Right forelimb (tissue), 1 donor: ENCODE measurements around the gene UGT1A4.
"Not testable (repeated sequence)": the region's sequence is repeated elsewhere in the genome, so short reads cannot be mapped to it uniquely, and the experiment has no call there.

Experiments
- DNase-seq: peaks from one replicate; pipeline ENCODE4 v3.0.0-alpha.2; 2018

The UGT1A4 gene

GRCh38 chr2:233700028-233700635 lies 18.4 kb upstream of the UGT1A4 start:
- DNase-seq = no peak

GRCh38 chr2:233700842-233701241 lies 17.7 kb upstream of the UGT1A4 start:
- DNase-seq = not testable (repeated sequence)

- no peak for DNase-seq
Measured at GRCh38 chr2:233702238-233702637, 16.3 kb upstream of the UGT1A4 start.

DNA sequence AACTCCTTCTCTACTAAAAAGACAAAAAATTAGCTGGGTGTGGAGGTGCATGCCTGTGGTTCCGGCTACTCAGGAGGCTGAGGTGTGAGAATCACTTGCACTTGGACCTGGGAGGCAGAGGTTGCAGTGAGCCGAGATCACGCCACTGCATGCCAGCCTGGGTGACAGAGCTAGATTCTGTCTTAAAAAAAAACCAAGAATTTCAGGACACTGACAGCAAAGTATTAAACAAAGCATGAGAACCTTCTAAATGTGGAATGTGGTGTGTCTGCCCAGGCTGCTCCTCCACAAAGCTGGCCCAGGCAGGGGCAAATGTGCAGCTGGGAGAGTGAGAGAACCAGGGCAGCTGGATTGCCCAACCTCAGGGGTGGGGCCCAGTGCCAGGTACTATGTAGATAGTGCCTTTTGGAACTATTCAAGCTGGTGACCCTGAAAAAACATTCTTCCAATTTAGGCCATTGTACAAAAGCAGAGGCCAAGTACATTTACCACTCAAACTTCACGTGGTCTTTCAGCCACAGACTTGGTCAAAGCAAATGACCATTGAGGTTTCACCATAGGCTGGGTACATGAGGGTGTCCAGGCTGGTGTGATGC lies 12.5 kb upstream of the UGT1A4 start:
- DNase-seq = no peak

GRCh38 chr2:233706720-233707119 lies 11.8 kb upstream of the UGT1A4 start:
- DNase-seq = no peak

GRCh38 chr2:233707940-233708644 lies 10.4 kb upstream of the UGT1A4 start:
- no peak for DNase-seq

GRCh38 chr2:233708942-233709341 lies 9.6 kb upstream of the UGT1A4 start:
- DNase-seq = no peak

DNA sequence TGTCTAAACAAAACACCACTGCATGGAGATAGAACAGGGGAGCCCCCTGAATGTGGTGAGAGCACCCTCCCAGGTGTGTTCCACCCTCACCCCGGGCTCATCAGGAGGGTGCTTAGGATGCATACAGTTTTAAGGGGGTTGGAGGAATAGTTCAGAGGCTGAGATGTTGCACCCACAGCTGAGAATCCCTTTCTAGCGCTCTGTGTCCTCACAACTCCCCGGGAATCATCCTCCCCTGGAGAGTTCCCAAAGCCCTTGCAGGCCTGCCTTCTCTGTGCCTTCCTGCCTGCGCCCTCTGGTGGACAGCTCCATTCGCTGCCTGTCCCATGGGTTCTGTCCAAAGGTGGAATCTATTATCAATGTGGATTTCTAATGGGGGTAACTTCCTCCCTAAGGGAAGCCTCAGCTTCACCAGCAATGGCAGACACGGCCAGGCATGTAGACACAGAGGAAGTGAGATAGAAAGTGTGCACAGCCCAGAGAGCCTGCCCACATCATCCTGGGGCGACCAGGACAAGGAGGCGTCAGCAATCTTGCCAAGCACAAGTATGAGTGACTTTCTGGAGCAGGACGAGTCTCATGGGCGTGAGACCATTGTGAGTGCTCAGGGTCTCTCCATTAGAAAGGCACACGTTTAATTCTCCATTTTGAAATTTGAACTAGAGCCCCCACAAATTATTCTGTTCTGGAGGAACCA lies 7.1 kb upstream of the UGT1A4 start:
- peak; percentile 74 for DNase-seq

GRCh38 chr2:233712611-233713261 lies 5.8 kb upstream of the UGT1A4 start, which contains the start of gene UGT1A5:
Gene UGT1A5, plus strand, starts transcription at chr2:233712907. Its CDS starts 85 bp downstream, at chr2:233712992.
- no peak for DNase-seq

GRCh38 chr2:233713262-233713615 lies 5.3 kb upstream of the UGT1A4 start:
- DNase-seq = no peak

- no peak for DNase-seq
Measured at GRCh38 chr2:233714121-233714520, 4.4 kb upstream of the UGT1A4 start.

DNA sequence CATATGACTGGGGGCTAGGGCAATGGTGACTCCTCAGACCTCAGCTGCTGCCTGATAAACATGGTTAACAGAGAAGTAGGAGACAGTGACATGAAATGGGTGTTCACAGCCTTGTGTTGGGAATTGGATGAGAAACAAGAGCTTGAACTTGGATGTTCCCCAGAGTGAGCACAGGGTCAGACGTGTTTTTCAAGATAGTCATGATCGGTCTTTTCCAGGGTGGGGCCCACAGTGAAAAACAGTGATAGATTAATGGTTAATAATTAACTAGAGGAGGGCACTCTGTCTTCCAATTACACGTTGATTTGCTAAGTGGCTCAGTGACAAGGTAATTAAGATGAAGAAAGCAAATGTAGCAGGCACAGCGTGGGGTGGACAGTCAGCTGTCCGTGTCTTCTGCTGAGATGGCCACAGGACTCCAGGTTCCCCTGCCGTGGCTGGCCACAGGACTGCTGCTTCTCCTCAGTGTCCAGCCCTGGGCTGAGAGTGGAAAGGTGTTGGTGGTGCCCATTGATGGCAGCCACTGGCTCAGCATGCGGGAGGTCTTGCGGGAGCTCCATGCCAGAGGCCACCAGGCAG lies 10.3 kb downstream of the UGT1A4 start, which contains the start of gene UGT1A3:
TSS of gene UGT1A3 (plus strand) at position 320 of the 579 bp plus-strand sequence. CDS start at position 405, 85 bp downstream.
- DNase-seq = no peak

GRCh38 chr2:233736868-233737653 lies 18.5 kb downstream of the UGT1A4 start:
- not testable (repeated sequence) for DNase-seq

- no peak for DNase-seq
Measured at GRCh38 chr2:233740870-233741269, 22.3 kb downstream of the UGT1A4 start.

DNA sequence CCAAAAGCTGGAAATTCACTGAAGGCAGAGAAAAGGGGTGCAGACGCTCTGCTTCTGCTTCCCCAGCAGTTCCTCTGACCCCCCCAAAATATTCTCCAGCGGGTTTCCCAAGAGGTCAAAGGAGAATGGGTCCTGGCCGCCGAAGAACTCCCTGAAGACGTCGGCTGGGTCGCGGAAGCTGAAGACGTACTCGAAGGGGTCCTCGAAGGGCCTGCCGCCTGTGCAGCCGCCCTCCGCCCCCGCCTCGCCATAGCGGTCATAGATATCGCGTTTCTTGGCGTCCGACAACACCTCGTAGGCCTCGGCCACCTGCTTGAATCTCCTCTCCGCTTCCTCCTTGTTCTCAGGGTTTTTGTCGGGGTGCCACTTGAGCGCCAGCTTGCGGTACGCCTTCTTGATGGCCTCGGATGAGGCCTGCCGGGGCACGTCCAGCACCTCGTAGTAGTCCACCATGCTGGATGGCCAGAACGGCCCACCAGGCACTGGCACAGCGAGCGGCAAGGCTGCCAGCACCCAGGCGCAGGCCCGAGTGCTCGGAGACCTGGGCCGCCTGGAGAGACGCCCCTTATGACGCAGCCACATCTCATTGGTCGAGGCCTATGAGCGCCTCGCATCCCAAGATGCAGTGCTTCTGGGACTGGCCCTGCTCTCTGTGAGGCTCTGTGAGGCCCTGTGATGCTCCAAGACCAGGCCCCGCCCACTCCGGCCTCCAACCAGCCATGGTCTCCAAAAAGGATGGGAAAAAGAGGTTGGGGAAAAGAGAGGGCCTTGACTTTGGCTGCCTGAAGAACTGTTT lies 25.1 kb downstream of the UGT1A4 start:
- DNase-seq = no peak

DNA sequence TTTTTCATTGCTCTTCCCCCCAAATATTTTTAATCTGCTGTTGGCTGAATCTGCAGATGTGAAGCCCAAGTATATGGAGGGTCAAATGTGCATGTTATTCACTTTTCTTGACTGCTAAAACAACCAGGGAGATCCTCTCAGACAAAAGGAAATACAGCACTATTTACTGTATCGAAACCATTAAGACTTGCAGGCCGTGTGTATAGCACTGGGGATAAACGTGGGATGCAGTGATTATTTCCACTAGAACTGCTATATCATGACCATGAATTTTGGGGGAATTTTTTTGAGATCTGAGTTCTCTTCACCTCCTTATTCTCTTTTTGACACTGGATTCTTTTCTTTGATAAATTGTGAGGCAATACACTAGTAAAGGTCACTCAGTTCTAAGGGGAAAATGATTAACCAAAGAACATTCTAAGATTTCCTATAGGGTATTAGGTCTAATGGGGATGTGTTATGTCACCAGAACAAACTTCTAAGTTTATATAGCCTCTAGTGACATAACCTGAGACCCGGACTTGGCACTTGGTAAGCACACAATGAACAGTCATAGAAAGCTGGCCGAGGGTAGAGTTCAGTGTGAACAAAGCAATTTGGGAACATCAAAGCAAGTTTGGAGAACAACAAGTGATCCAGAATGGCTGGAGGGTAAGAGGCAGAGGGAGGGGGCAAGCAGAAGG lies 26.7 kb downstream of the UGT1A4 start:
- DNase-seq = no peak

DNA sequence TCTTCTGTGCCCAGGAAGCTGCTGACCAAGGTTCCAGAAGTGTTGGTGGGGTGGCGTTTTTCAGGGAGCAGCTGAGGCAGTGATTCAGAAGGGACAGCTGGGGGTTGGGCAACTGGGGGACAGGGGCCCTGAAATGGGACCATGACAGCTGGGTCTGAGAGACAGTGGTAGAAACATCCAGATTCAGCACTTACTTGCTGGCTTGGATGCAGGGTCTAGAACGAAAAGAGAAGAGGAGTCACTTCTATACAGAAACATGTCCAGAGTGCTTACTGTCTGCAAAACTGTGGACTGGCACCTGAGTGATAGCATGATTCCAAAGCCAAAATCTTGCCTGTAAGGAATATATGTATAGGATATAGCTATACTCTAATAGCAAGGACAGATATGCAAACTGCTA lies 27.3 kb downstream of the UGT1A4 start:
- DNase-seq = not testable (repeated sequence)

- DNase-seq = no peak
Measured at GRCh38 chr2:233746475-233747282, 28.1 kb downstream of the UGT1A4 start.

DNA sequence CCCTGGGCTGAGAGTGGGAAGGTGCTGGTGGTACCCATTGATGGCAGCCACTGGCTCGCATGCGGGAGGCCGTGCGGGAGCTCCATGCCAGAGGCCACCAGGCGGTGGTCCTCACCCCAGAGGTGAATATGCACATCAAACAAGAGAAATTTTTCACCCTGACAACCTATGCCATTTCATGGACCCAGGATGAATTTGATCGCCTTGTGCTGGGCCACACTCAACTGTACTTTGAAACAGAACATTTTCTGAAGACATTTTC lies 28.7 kb downstream of the UGT1A4 start:
- DNase-seq = no peak

DNA sequence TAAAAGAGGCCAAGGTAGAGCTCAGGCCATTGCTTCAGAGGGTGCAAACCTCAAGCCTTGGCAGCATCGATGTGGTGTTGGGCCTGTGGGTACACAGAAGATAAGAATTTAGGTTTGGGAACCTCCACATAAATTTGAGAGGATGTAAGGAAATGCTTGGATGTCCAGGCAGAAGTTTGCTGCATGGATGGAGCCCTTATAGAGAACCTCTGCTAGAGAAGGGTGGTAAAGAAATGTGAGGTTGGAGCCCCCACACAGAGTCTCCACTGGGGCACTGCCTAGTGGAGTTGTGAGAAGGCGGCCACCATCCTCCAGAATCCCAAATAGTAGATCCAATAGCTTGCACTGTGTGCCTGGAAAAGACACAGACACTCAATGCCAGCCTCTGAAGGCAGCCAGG lies 32.2 kb downstream of the UGT1A4 start:
- not testable (repeated sequence) for DNase-seq
